Medulla oblongata (tissue), 1 donor: ENCODE data around the gene PAFAH1B2.
"Not testable (repeated sequence)": the region's sequence is repeated elsewhere in the genome, so short reads cannot be mapped to it uniquely, and the experiment has no call there.

Experiments
- DNase-seq: peaks from one replicate; pipeline ENCODE4 v3.0.0-alpha.2; 2015; ENCODE audit errors: extremely low spot score

The PAFAH1B2 gene

GRCh38 chr11:117143871-117144476 lies at the start of gene PAFAH1B2:
PAFAH1B2 (plus strand) TSS chr11:117144287; CDS start chr11:117152448, 8,161 bp downstream.
- peak; percentile 96 for DNase-seq

- DNase-seq: peak; percentile 68
Measured at GRCh38 chr11:117094776-117095175, 49.3 kb upstream of the PAFAH1B2 start.

GRCh38 chr11:117095284-117096161 lies 48.6 kb upstream of the PAFAH1B2 start:
- peak; percentile 53 for DNase-seq

- DNase-seq: peak; percentile 92
Measured at GRCh38 chr11:117096201-117096991, 47.7 kb upstream of the PAFAH1B2 start.

GRCh38 chr11:117097014-117097388 lies 47.1 kb upstream of the PAFAH1B2 start:
- peak; percentile 60 for DNase-seq

GRCh38 chr11:117097389-117098268 lies 46.5 kb upstream of the PAFAH1B2 start:
- DNase-seq: peak; percentile 63

GRCh38 chr11:117098269-117099232 lies 45.5 kb upstream of the PAFAH1B2 start, which contains the start of gene SIK3:
SIK3 (minus strand) TSS chr11:117098428; CDS start chr11:117098415, 13 bp downstream.
- peak; percentile 96 for DNase-seq

GRCh38 chr11:117099696-117100095 lies 44.4 kb upstream of the PAFAH1B2 start:
- no peak for DNase-seq

GRCh38 chr11:117100556-117100955 lies 43.5 kb upstream of the PAFAH1B2 start:
- no peak for DNase-seq

GRCh38 chr11:117107701-117108590 lies 36.1 kb upstream of the PAFAH1B2 start:
- no peak for DNase-seq

- DNase-seq: no peak
Measured at GRCh38 chr11:117110294-117110950, 33.7 kb upstream of the PAFAH1B2 start.

GRCh38 chr11:117112497-117112896 lies 31.6 kb upstream of the PAFAH1B2 start:
- not testable (repeated sequence) for DNase-seq

- not testable (repeated sequence) for DNase-seq
Measured at GRCh38 chr11:117112939-117113338, 31.1 kb upstream of the PAFAH1B2 start.

GRCh38 chr11:117117681-117118080 lies 26.4 kb upstream of the PAFAH1B2 start:
- DNase-seq: no peak

- no peak for DNase-seq
Measured at GRCh38 chr11:117121176-117121575, 22.9 kb upstream of the PAFAH1B2 start.

GRCh38 chr11:117122556-117122955 lies 21.5 kb upstream of the PAFAH1B2 start:
- DNase-seq: no peak

GRCh38 chr11:117126223-117126965 lies 17.7 kb upstream of the PAFAH1B2 start:
- peak; percentile 92 for DNase-seq
